NCI-H1694 (cell line): ENCODE results near the gene GLRX5.
A peak's percentile ranks its signal among the peaks of the same experiment; 100 is the strongest.
"Not testable (repeated sequence)": the region's sequence is repeated elsewhere in the genome, so short reads cannot be mapped to it uniquely, and the experiment has no call there.

ENCODE experiments used
- DNase-seq: peaks from one replicate; lab custom pipeline; 2025; lab: John Stamatoyannopoulos, UW

GLRX5 gene

DNA sequence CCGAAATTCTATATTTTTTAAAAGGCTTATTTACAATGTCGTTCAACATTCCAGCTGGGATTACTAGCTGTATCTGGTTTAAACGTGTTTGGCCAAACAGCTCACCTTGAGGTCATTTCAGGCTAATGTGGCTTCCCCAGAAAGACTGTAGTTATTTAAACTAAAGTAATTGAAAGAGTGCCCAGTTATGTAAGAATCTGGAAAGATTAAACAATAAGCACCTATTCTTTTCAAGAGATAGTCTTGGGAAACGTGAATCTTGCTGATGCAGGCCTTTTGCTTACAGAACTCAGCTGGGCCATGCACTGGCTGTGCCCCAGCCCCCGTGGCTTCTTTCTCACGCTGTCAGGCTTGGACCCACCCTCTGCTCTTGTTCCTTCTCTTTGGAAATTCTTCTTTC, 24.4 kb downstream of the GLRX5 start:
- DNase-seq = no peak

DNA sequence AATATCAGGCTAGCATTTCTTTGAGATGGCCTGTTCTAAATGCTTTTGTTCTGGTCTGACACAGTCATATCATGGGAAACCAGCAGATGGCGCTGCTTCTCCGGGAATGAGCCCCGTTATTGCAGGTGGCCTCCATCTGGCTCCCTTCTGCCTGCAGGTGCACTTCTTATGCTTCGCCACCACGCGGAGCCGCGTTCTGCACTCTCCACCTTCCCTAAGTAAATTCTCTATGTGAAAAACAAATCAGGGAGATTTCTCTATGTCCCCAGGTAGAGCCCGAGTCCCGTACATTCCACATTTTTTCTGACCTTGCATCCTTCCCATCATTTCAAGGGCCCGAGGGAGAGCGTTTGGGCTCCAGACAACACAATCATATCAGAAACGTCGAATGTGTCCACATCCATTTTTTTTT, 26.2 kb downstream of the GLRX5 start:
- peak; percentile 99 for DNase-seq

- no peak for DNase-seq
These were observed 28.2 kb downstream of the GLRX5 start for GRCh38 chr14:95562892-95563685.

GRCh38 chr14:95564060-95564459, 29.2 kb downstream of the GLRX5 start:
- DNase-seq = no peak

- DNase-seq = no peak
These were observed 34.6 kb downstream of the GLRX5 start for GRCh38 chr14:95569440-95569839.

DNA sequence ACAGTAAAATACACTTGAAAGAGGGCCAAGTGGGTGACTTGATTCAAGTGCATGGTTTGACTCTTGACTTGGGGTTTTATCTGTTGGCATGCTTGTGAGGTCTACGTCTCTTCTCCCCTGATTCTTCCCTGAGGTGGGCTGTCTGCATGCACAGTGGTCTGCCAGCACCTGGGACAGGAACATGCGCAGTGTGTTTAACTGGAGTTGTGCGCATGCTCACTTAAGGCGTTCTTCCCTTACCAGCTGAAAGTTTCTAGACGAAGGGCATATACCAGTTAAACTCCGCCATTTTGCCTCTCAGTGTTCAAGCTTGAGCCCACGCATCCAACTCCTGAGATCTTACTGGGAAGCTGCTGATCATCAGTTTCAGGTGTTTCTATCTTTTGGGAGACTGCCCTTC, 38.5 kb downstream of the GLRX5 start:
- no peak for DNase-seq

- no peak for DNase-seq
These were observed 41.1 kb downstream of the GLRX5 start for GRCh38 chr14:95575840-95576473.

GRCh38 chr14:95577067-95577800, 42.4 kb downstream of the GLRX5 start:
- no peak for DNase-seq

GRCh38 chr14:95577870-95578269, 43.0 kb downstream of the GLRX5 start:
- no peak for DNase-seq

DNA sequence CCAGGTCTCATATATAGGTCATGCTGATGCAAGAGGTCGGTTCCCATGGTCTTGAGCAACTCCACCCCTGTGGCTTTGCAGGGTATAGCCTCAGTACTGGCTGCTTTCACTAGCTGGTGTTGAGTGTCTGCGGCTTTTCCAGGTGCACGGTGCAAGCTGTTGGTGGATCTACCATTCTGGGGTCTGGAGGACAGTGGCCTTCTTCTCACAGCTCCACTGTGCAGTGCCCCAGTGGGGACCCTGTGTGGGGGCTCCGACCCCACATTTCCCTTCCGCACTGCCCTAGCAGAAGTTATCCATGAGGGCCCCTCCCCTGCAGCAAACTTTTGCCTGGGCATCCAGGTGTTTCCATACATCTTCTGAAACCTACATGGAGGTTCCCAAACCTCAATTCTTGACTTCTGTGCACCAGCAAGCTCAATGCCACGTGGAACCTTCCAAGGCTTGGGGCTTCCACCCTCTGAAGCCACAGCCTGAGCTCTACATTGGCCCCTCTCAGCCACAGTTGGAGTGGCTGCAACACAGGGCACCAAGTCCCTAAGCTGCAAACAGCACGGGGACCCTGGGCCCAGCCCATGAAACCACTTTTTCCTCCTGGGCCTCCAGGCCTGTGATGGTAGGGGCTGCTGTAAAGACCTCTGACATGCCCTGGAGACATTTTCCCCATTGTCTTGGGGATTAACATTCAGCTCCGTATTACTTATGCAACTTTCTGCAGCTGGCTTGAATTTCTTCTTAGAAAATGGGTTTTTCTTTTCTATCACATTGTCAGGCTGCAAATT, 49.2 kb downstream of the GLRX5 start:
- not testable (repeated sequence) for DNase-seq

DNA sequence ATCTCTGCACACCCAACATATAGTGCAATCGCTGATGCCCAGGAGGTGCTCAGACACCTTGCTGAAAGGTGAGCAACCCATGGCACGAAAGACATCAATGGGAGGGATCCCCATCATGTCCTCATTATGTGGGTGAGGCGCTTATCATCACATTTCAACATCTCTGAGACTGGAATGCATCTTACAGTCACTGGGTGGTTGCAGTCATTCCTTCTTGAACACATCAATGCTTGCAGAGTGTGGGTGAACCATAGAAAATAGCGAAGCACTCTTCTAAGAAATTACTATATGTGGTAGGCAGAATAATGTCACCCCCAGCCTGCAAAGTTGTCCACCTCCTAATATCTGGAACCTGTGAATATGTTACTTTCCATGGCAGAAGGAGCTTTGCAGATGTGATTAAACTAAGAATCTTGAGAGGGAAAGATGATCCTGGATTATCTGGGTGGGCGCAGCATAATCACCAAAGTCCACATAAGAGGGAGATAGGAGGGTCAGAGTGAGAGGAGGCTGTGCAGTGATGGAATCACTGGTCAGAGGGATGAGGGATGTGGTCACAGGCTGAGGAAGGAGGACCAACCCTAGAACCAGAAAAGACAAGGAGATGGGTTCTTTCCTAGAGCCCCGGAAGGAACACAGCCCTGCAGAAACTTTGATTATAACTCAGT, 51.2 kb downstream of the GLRX5 start:
- DNase-seq = no peak

DNA sequence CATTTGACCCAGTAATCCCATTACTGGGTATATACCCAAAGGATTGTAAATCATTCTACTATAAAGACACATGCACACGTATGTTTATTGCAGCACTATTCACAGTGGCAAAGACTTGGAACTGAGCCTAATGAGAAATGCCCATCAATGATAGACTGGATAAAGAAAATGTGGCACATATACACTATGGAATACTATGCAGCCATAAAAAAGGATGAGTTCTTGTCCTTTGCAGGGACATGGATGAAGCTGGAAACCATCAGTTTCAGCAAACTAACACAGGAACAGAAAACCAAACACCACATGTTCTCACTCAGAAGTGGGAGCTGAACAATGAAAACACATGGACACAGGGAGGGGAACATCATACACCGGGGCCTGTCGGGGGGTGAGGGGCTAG, 56.3 kb downstream of the GLRX5 start:
- DNase-seq = not testable (repeated sequence)
